Measurements from ENCODE around the gene AGPAT3.
"Not testable (repeated sequence)": the region's sequence is repeated elsewhere in the genome, so short reads cannot be mapped to it uniquely, and the experiment has no call there.

AGPAT3 gene

GRCh38 chr21:43884861-43885417 is 19.9 kb downstream of the AGPAT3 start:
- DNase-seq: no peak

GRCh38 chr21:43885721-43886120 is 20.7 kb downstream of the AGPAT3 start:
- no peak for DNase-seq

DNA sequence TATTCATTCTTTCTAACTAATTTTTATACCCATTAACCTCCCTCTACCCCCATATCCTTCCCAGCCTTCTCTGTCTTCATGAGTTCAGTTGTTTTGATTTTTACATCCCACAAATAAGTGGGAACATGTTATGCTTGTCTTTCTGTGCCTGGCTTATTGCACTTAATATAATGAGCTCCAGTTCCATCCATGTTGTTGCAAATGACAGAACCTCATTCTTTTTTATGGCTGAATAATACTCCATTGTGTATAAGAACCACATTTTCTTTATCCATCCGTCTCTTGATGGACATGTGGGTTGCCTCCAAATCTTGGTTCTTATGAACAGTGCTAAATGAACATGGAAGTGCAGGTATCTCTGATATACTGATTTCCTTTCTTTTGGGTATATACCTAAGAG is 21.5 kb downstream of the AGPAT3 start:
- no peak for DNase-seq

GRCh38 chr21:43889069-43889468 is 24.0 kb downstream of the AGPAT3 start:
- DNase-seq: no peak

DNA sequence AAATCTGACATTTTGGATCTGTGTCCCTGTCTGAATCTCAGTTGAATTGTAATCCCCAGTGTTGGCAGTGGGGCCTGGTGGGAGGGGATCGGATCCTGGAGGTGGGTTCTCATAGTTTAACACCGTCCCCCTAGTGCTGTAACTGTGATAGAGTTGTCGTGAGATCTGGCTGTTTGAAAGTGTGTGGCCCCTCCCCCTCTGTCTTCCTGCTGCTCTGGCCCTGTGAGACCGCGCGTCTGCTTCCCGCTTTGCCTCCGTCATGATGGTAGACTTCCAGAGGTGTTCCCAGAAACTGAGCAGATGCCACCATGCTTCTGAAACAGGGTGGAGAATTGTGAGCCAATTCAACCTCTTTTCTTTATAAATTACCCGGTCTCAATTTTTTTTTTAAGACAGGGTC is 25.0 kb downstream of the AGPAT3 start:
- DNase-seq: no peak

- no peak for DNase-seq
Measured at GRCh38 chr21:43892334-43892733, 27.3 kb downstream of the AGPAT3 start.

DNA sequence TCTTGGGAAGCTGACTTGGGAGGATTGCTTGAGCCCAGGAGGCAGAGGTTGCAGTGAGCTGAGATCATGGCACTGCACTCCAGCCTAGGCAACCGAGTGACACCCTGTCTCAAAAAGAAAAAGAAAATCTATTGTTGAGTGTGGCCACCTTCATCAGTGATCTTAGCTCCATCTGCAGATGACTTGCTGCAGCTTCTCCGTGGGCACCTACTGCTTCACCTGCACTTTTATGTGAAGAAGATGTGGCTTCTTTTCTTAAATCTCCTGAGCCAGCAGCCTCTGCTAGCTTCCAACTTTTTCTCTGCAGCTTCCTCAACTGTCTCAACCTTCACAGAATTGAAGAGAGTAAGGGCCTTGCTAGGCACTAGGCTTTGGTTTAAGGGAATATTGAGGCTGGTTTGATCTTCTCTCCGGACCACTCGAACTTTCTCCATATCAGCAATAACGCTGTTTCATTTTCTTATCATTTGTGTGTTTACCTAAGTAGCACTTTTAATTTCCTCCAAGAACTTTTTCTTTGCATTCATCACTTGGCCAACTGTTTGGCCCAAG is 28.0 kb downstream of the AGPAT3 start:
- DNase-seq: peak in 1 of 2 donors; percentile 17

GRCh38 chr21:43893536-43894205 is 28.6 kb downstream of the AGPAT3 start:
- no peak for DNase-seq

GRCh38 chr21:43894206-43894577 is 29.2 kb downstream of the AGPAT3 start:
- no peak for DNase-seq

DNA sequence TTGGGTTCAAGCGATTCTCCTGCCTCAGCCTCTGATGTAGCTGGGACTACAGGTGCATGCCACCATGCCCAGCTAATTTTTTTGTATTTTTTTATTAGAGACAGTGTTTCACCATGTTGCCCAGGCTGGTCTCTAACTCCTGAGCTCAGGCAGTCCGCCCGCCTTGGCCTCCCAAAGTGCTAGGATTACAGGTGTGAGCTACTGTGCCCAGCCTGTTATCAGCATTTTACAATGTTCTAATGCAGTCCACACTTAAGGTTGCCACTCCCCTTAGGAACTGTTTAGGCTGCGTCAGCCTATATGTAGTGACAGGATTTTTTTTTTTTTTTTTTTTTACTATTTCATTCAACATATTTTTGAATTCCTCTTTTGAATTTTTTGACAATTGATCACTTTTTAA is 30.2 kb downstream of the AGPAT3 start:
- no peak for DNase-seq

- DNase-seq: not testable (repeated sequence)
Measured at GRCh38 chr21:43896696-43897299, 31.8 kb downstream of the AGPAT3 start.

DNA sequence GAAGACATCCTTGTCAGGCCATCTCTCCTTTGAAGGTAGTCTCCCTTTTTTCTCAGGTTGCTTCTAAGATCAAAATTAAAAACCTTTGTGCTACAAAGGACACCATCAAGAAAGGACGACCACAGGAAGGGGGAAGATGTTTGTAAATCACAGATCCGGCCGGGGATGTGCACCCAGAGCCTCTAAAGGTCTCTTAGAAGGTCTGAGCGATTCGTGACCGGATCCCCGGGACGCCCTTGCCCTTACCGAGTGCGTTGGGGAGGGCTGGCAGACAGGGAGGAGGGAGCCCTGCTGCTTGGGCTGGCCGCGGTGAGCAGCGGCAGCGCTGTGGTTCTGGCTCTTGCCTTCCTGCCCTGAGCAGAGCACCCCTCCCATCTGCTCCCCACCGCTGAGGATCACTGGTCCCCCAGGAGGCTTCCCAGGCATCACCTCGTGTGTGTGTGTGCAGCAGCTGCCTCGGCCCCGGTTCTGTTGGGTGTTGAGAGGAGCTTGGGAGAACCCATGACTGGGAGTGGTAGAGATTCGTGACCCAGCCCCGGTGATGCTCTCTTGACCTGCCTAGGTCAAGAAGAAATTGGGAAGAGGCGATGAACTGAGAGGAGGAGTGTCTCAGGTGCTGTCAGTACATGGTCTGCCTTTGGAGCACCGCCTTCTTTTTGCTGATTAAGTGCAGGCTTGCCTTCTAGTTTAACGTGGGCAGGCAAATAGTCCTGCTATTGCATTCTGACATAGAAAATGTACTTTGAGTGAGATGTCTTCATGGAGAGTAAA is 34.5 kb downstream of the AGPAT3 start:
- no peak for DNase-seq

DNA sequence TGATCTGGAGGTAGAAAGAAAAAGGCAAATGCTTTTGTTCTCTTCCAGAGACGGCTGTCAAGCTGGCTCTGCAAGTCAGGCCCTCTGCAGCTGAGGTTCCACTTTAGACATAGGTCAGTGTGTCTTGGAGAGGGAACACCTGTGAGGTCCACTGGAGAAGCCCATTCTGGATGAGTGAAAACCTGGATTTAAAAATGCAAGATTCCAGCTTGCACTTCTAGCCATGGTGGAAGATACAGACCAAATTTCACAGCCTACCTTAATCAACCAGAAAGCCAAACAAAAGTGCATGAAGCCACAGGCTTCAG is 35.0 kb downstream of the AGPAT3 start:
- no peak for DNase-seq

DNA sequence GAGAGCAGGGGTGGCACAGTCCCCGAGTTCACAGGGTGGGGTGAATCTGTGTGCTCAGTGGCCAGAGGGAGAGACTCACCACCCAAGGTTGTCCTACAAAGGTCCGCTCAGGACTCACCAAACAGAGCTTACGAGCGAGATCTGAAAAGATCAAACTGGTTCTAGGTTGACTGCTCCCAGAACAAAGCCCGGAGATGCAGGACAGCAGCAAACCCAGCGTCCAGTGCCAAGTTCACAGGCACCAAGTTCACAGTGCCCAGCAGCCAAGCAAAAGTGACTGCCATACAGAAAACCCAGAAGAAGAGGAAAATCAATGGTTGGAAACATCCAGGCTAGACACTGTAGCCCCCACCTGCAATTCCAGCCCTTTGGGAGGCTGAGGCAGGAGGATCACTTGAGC is 35.7 kb downstream of the AGPAT3 start:
- no peak for DNase-seq

- DNase-seq: no peak
Measured at GRCh38 chr21:43902441-43902840, 37.4 kb downstream of the AGPAT3 start.

GRCh38 chr21:43903451-43904091 is 38.5 kb downstream of the AGPAT3 start:
- DNase-seq: no peak

DNA sequence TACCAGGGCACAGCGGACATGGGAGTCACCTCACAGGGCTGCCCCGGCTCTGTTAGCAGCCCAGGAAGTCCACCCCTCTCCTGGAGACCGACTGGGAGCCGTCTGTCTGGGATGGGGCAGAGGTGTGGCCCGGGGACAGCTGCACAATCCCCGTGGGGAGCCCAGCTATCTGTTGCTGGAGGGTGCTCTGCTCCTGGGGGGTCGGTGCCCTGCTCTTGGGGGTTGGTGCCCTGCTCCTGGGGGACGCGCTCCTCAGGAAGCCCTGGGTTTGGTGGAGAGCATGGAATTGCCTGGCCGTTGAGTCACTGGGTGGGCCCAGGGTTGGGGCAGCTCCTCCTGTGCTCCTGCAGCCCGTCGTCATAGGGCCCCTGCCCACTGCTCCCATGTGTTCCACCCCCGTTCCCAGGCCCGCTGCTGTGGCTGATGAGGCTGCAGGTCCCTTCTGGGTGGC is 39.3 kb downstream of the AGPAT3 start:
- DNase-seq: no peak

DNA sequence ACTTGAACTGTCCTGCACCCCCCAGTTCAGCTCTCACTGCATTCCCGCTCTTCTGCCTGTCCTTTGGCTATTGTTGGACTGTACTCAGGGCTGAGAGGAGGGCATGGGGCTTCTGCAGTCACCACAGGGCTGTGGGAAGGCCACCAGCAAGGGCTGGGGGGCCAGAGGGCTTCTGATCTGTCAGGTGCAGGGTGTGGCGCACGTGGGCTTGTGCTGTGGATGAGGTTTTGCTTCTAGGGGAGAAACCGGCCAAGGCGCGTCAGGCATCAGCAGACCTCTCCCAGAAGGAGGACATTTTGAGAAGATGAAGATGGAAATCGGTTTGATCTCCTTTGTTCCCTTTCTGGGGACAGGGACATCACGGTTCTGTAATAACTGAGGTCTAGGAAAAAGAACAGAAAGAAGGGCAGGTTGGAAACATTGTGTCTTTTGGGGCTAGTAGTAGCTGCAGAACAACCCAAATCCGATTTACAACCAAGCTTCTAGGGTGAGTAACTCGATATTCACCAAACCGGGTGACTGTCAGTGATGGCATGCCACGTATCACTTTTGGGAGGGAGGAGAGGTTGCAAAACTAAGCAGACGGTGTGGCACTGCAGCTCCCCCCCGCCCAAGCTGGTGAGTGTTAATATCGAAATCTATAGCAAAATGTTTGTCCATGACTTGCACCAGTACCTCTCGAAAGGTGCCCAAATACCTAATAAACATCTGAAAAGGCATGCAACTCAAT is 40.9 kb downstream of the AGPAT3 start:
- DNase-seq: no peak

DNA sequence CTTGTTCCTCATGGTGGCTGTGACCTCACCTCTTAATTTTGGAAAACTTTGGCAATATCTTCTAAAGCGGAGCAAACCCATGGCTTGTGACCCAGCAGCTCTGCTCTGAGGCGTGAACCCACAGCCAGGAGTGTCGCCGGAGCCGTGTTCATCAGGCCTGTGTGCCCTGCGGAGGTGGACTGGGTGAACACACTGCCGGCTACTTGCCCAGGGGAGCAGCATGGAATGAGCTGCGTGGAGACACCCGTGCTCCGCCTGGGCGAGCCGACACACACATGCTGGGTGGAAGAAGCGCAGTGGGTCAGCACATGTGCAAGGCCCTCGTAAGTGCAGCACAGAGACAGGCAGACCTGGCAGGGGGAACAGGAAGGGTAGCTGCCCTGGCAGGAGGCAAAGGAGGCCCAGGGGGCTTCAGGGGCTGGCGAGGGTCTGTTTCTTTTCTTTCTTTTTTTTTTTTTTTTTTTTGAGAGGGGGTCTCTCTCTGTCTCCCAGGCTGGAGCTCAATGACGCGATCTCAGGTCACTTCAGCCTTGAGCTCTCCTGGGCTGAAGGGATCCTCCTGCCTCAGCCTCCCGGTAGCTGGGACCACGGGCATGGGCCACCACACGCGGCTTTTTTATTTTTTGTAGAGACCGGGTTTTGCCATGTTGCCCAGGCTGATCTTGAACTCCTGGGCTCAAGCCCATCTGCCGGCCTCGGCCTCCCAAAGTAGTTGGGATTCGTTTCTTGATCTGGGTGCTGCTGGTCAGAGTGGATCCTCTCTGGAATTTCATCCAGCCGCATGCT is 41.8 kb downstream of the AGPAT3 start:
- DNase-seq: no peak

GRCh38 chr21:43907751-43908150 is 42.7 kb downstream of the AGPAT3 start:
- DNase-seq: no peak

- no peak for DNase-seq
Measured at GRCh38 chr21:43908167-43908566, 43.1 kb downstream of the AGPAT3 start.
